Measurements from ENCODE around the gene DMTF1.
"Not testable (repeated sequence)": the region's sequence is repeated elsewhere in the genome, so short reads cannot be mapped to it uniquely, and the experiment has no call there.

The DMTF1 gene

DNA sequence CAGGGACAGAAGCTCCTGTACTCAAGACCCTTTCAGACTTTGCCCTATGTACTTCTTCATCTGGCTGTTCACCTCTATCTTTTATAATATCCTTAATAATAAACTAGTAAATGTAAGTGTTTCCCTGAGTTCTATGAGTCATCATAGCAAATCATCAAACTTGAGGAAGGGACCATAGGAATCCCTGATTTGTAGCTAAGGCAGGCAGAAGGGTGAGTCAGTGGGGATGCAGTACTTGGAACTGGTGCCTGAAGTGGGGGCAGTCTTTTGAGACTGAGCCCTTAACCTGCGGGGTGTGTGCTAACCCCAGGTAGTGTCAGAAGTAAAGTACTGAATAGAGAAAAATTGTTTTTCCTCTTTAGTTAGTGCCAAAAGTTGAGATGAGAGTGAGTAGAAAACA, 73.4 kb downstream of the DMTF1 start:
- peak; percentile 41 for DNase-seq

GRCh38 chr7:87226495-87226894, 74.2 kb downstream of the DMTF1 start:
- DNase-seq: no peak

- DNase-seq: no peak
These were observed 79.0 kb downstream of the DMTF1 start for GRCh38 chr7:87231258-87231657.

GRCh38 chr7:87231711-87232110, 79.5 kb downstream of the DMTF1 start:
- DNase-seq: no peak

DNA sequence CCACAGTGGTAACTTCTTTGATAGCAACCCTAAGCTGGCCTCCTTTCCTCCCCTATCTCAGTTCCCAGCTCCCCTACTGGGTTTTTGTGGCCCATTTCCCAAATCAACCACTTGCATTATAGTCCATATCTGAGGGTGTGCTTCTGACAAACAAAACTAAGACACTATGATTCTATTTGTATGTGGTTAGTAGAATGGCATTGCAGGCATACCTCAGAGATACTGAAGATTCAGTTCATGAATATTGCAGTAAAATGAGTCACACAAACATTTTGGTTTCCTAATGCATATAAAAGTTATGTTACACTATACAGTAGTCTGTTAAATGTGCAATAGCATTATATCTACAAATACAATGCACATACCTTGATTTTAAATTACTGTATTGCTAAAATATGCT, 82.7 kb downstream of the DMTF1 start:
- DNase-seq: peak; percentile 21

DNA sequence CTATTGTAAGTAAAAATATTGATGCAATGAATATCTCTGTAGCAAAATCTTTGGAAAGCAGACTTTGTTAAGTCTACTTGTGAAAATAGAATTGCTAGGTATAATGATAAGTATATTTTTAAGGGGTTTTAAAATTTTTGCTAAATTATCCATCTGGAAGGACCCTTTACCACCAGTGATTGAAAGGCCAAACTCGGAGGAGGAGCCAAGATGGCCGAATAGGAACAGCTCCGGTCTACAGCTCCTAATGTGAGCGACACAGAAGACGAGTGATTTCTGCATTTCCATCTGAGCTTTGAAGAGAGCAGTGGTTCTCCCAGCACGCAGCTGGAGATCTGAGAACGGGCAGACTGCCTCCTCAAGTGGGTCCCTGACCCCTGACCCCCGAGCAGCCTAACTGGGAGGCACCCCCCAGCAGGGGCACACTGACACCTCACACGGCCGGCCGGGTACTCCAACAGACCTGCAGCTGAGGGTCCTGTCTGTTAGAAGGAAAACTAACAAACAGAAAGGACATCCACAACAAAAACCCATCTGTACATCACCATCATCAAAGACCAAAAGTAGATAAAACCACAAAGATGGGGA, 86.3 kb downstream of the DMTF1 start:
- DNase-seq: not testable (repeated sequence)

GRCh38 chr7:87245671-87246070, 93.4 kb downstream of the DMTF1 start:
- not testable (repeated sequence) for DNase-seq
